CD4-positive, alpha-beta T cell treated with Interleukin-21 for 1 hour (primary cell): Measurements from ENCODE around the gene NGEF.
"Not testable (repeated sequence)": the region's sequence is repeated elsewhere in the genome, so short reads cannot be mapped to it uniquely, and the experiment has no call there.

Source experiments
- DNase-seq: peaks from one replicate; pipeline ENCODE4 v3.0.0-alpha.2; 2020

NGEF gene

DNA sequence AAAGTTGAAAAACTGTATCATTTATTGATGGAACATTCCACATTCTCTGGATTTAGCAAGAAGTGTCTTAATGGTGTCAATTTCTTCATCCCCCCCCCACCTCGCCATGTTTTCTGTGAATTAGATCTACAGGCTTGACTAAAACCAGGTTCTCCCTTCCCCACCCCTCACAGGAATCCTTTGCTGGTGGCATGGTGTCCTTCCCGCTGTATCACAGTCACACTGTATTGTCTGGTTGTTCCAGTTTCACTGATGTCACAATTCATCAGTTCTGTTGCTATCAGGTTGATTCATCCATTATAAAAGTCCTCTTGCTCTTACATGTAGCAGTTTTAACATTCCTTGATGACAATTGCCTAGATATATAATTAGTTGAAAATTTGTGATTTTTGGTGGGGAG lies 149.1 kb downstream of the NGEF start:
- no peak for DNase-seq

DNA sequence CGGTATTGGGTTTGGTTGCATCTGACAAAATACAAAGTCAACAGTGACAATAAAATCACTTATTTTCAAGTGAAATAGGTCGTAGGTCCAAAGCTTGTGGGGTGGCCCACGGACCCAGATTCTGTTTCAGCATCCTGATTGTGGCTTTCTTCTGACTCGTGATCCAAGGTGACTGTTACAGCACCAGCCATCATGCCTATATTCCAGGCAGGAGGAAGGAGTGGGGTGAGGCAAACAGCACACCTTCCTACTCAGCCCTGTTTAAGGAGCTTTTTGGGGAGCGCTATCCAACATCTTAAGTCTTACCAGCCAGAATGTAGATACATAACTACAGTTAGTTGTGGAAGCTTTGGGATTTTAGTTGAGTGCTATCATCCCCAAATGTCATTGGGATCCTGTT lies 151.7 kb downstream of the NGEF start:
- no peak for DNase-seq

DNA sequence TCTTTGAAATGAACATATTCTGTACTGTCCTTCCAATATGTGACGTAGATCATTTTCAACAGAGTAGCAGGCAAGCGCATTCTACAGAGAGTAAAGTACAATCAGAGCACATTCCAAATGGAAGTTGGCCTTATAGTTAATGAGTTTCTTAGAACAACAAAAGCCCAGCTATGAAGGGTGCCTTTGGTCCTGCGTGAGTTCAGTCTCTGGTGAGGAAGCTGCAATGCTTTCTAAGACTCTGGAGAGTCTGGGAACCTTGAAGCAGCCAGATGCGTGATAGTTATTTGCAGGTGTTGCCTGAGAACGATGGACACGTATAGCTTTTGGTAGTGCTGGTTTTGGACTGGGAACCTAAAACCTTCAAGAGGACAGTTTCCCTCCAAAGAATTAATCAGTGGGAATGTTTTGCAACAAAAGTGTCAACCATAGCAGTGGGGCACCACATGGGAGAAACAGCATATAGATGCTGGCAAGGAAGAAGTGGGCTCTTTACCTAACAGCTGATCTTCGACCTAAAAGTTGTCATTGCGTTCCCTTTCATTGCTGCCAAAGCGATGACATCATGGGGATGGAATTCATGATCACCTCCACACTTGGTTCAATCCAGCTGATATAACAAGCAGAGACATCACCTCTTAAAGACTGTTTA lies 152.3 kb downstream of the NGEF start:
- DNase-seq, result no peak

DNA sequence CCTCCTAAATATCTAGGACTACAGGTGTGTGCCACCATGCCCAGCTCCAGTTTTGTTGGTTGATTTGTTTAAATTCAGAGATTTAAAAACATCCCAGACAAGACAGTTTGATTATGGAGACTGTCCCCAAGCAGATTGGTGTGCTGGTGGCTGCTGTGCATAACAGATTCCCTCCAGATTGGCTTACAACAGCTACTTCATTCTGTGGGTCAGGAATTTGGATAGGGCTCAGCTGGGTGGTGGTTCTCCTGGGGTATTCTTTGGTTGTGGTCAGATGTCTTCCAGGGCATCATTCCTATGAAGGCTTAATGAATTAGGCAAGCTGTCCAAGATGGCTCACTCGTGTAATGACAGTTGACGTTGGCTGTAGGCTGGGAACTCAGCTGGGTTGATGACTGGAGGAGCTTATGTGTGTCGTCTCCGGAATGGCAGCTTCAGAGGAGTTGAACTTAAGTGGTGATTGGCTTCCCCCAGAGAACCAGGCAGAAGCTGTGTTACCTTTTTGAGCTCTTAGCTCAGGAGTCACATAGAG lies 153.6 kb downstream of the NGEF start:
- DNase-seq, result no peak

DNA sequence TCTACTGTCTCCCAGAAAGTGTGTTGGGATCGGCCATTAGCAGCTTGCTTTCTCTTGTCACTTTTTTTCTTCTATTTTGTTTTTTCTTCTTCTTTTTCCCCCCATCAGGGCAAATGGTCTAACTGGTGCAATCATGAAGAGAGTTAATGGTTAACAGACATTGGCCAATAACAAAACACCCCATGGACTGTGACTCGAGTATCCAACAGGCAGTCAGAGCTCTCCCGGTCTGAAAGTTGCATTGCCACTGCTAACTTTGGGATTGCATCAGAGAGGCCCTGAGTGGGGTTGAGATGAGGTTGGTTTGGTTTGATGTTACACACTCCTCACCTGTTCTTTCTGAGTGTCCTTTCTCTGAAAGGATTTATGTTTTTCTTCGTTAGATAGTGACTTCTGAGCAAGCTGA lies 155.9 kb downstream of the NGEF start:
- no peak for DNase-seq

DNA sequence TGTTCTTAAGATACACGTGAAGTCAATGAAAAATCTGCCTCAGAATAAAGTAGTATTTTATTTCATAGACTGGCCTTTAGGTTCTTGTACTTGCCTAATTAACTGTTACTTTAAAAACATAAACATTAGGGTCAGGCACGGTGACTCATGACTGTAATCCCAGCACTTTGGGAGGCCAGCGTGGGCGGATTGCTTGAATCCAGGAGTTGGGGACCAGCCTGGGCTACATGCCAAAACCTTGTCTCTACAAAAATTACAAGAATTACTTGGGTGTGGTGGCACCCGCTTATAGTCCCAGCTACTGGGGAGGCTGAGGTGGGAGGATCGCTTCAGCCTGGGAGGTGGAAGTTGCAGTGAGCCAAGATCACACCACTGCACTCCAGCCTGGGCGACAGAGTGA lies 159.0 kb downstream of the NGEF start:
- no peak for DNase-seq

DNA sequence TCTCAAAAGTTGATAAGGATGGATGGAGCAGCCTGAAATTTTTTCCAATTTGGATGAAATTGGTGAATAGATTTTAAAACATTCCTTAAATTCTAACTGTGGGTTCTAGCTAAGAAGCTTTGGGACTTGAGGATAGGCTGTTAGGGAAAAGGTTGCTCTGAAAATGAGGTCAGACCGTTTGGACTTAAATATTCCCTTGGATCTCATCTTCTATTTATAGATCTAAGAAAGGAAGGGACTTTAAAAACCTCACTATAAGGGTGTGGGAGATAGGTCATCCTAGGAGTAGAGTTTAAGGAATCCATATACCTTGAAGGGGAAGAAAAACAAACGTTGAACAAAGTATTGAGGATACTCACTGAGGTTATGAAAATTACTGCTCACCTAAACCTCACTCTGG lies 160.4 kb downstream of the NGEF start:
- no peak for DNase-seq

DNA sequence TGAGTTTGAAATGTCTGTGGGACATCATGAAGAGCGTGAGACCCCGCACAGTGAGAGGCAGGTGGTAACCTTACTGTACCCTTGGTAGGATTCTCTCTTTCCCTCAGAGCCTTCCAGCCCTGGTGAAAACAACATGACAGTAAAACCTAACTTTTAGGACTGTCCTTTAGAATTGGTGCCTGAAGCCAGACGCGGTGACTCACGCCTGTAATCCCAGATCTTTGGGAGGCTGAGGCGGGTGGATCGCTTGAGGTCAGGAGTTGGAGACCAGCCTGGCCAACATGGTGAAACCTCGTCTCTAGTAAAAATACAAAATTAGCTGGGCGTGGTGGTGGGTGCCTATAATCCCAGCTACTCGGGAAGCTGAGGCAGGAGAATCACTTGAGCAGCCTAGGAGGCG lies 161.0 kb downstream of the NGEF start:
- DNase-seq, result not testable (repeated sequence)

DNA sequence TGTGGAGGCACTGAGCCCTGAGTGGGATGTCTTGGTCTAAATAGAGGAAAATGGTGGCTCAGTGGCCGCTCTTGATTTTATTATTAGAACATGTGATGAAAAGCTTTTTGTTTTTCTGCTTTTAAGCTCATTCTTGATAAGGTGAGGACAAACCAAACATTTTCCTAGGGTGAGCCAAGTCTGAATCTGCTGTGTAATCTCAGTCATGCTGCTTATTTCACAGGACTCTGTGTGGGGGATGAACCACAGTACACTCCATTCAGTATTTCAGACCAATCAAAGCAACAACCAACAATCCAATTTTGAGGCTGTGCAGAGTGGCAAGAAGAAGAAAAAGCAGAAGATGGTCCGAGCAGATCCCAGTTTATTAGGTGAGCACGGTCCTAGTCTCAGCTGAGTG lies 163.0 kb downstream of the NGEF start:
- DNase-seq, result no peak

DNA sequence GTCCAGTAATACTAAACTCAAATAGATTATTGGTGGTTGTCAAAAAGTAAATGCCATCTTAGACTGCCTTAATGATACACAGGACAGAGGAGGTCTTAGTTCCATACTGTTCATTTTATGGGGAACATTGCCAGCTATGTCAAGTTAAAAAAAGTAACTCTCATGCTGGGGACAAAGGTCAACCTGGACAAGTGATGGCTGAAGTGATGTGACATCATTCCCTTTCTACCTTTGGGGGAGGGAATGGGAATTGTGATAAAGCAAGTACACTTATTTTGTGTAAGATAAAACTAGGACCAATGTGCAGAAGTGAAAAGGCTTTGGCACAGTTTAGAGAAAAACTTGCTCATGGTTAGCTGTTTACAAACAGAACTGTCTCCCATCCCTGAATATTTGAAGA lies 167.0 kb downstream of the NGEF start:
- DNase-seq, result no peak

DNA sequence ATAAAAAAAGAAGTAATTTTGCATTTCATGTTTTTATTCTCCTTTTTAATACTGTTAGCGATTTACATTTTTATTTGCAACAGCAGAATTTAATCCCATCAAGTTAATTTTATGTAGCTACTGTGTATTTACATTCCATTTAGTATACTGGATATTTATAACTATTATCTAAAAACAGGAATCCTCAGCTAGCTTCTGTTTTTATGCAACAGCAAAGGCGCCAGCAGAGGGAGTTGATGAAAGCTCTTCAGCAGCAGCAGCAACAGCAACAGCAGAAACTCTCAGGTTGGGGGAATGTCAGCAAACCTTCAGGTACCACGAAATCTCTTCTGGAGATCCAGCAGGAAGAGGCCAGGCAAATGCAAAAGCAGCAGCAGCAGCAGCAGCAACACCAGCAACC lies 169.2 kb downstream of the NGEF start:
- DNase-seq, result no peak

DNA sequence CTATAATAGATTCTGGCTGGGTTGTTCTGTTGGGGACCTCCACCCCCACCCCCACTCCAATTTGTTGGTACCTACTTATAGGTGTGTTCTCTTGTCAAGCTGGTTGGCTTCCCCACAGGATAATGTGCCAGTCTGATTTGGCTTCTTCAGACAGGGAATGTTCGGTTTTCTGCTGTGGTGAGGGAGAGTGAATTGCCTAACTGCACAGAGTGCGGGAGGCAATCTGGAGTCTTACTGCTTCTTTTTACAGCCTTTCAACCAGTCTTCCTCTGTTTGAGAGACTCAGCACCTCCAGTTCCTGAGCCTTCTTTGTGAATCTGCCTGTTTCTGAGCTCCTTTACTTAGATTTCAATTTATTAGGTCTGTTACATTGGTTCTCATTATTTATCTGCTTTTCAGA lies 170.4 kb downstream of the NGEF start:
- DNase-seq, result no peak

DNA sequence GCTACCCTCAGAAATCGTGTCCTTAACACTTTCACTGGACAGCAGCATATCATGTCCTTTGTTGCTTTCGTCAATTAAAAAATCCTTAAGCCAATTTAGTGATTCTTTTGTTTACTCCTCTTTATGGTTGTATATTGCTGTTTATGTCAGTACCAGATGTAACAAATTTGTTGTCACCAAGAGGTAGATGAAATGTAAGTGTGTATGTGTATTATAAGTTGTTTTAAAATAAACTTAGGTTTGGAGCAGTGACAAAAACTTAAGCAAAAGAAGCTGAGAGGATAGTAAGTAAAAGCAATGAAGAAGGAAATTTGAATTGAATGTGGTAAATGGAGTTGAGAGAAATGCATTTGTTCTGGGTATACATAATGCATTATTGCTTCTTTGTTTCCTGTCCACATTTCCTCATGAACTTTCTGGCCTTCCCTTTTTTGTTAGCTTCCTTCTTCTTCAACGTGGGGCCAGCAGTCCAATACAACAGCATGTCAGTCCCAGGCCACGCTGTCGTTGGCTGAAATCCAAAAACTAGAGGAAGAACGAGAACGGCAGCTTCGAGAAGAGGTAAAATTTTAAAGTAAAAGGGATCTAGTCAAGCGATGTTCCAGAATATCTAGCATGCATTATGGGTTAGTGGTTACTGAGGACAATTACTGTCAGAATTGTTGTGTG lies 173.5 kb downstream of the NGEF start:
- DNase-seq, result peak; percentile 3

DNA sequence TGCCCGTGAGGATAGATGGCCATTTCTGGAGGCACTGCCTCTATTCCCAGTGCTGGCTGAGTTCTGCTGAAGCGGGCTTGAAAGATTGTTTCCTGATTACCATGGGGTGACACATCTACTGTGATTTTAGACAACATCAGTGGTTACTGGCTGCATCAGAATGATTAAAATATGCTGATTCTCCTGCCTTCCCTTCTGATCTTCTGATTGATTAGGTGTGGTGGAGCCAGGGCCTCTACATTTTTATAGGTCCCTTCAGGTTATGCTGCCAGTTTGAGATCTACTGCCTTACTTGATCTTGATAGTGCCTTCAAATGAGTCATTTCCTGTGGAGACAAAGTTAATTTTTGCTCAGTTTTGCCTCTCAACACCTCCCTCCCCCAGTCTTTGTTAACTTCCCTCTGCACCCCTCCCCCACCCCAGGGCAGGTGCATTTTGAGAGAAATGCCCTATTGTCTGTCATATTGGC lies 174.6 kb downstream of the NGEF start:
- DNase-seq, result peak; percentile 78

DNA sequence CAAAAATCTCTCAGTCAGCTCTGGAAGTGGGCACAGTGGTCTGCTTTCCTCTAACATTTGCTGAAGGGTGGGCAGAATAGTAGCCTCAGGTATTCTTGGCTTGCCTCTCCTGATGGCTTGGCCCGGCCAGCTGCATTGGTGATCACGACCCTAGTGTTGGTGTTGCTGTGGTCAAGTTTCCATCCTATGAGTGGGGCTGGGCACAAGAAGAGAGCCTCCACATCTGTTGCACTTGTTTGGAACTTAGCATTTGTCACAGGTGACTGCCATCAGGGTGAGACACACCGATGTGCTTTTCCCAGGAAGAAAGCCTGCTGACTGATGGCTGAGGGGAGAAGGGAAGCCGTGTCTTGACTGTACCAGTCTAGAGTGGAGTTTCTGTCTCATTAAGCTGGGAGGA lies 176.1 kb downstream of the NGEF start:
- DNase-seq, result no peak

DNA sequence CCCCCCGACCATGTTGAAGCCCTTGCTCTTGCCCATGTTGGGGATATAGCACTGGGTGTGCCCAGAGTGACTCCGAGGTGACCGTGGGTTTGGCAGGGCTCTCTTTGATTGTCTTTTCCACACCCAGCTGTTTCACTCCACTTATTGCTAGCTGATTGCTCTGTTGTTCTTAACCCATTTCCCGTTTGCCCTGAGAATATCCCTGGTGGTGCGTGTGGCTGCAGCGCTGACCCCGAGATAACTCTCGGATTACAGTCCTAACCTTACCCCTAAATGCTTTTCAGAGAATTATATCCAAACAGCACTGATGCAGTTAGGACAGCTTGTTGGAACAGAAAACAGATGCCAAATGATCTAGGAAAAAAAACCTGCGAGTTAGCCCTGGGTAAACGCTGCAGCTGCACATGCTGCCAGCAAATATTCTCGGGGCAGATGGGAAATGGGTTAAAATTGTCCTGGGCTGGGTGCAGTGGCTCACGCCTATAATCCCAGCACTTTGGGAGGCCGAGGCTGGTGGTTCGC lies 177.3 kb downstream of the NGEF start:
- DNase-seq, result no peak

DNA sequence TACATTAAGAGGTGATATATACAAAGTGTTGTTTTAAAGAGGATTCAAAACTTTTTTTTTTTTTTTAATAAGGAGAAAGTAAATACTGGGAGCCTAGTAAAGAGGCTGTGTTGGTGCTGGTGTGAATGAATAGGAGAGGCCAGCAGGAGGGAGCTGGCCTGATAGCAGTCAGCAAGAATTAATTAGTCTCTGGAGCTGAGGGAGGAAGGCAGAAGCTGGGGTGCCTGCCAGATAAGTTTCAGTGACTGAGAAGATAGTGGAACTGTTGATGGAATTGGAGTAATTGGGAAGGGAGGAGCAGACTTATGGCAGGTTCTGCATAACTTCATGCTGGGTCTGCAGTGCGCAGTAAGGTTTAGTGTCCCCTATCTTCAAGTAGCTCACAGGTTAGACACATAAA lies 179.2 kb downstream of the NGEF start:
- no peak for DNase-seq

DNA sequence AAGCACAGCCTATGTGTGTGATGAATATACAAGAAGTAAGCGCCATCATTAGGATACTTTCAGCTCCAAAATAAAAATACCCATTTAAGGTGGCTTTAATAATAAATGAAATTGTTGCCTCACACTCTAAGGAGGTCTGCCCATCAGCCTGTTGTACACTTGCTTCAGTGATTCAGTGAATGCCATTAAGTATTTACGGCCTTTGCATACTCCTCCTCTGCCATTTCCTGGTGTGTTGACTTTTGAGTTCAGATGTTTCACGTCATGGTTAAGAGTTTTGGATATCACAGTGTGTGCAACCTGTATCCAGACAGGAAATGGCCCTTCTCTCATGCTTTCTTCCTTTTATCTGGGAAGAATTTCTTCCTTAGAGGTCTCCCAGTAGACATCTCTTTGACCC lies 181.6 kb downstream of the NGEF start:
- no peak for DNase-seq

DNA sequence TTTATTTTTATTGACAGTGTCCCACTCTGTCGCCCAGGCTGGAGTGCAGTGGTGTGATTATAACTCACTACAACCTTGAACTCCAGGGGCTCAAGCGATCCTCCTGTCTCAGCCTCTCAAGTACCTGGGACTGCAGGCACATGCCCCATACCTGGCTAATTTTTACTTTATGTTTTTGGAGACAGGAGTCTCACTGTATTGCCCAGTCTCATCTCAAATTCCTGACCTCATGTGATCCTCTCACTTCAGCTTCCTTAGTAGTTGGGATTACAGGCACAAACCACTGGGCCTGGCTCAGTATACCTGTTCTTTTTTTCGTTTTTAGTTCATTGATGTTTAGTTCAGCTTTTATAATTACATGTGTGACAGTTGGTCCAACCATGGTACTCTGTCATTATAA lies 183.1 kb downstream of the NGEF start:
- no peak for DNase-seq
